Measurements from ENCODE around the gene HUNK. TPM values are rescaled to one million over a fixed set of nuclear protein-coding genes. Genes with fewer than 3 reads are reported as not detected.
"Not testable (repeated sequence)": the region's sequence is repeated elsewhere in the genome, so short reads cannot be mapped to it uniquely, and the experiment has no call there.

The HUNK gene
- polyA plus RNA-seq, 10 donors, result 5.3 to 13.4 (median 7.0) TPM

- DNase-seq, result peak; percentile 38 to 69 (median 42)
These were observed 121.3 kb downstream of the HUNK start for GRCh38 chr21:31993826-31994825.

GRCh38 chr21:31997191-31997590, 124.4 kb downstream of the HUNK start:
- DNase-seq, result peak in 2 of 3 donors; percentile 76 to 93

GRCh38 chr21:31999810-32000468, 127.1 kb downstream of the HUNK start:
- DNase-seq, result no peak

GRCh38 chr21:32001390-32001789, 128.6 kb downstream of the HUNK start:
- peak; percentile 82 to 90 (median 82) for DNase-seq

- peak in 1 of 3 donors; percentile 78 for DNase-seq
These were observed 130.6 kb downstream of the HUNK start for GRCh38 chr21:32003411-32003810.

GRCh38 chr21:32004291-32004690, 131.5 kb downstream of the HUNK start:
- DNase-seq, result no peak

GRCh38 chr21:32007456-32007855, 134.6 kb downstream of the HUNK start:
- DNase-seq, result peak in 1 of 3 donors; percentile 90

- DNase-seq, result no peak
These were observed 135.9 kb downstream of the HUNK start for GRCh38 chr21:32008714-32009113.

GRCh38 chr21:32009263-32009662, 136.4 kb downstream of the HUNK start:
- DNase-seq, result no peak

GRCh38 chr21:32015461-32016139, 142.8 kb downstream of the HUNK start:
- DNase-seq, result peak in 1 of 3 donors; percentile 50

GRCh38 chr21:32018381-32018780, 145.6 kb downstream of the HUNK start:
- no peak for DNase-seq

- DNase-seq, result no peak
These were observed 147.7 kb downstream of the HUNK start for GRCh38 chr21:32020564-32020963.

GRCh38 chr21:32021319-32021994, 148.6 kb downstream of the HUNK start:
- peak; percentile 58 to 72 (median 61) for DNase-seq

- no peak for DNase-seq
These were observed 149.3 kb downstream of the HUNK start for GRCh38 chr21:32022146-32022545.

GRCh38 chr21:32030146-32030652, 157.4 kb downstream of the HUNK start:
- no peak for DNase-seq

GRCh38 chr21:32034850-32035249, 162.0 kb downstream of the HUNK start:
- DNase-seq, result no peak

GRCh38 chr21:32035617-32036016, 162.8 kb downstream of the HUNK start:
- no peak for DNase-seq

GRCh38 chr21:32036756-32037155, 163.9 kb downstream of the HUNK start:
- no peak for DNase-seq

- DNase-seq, result not testable (repeated sequence)
These were observed 165.9 kb downstream of the HUNK start for GRCh38 chr21:32038751-32039150.

- no peak for DNase-seq
These were observed 170.6 kb downstream of the HUNK start for GRCh38 chr21:32043458-32043857.
